Measurements from ENCODE around the gene ZSCAN21.

The ZSCAN21 gene

DNA sequence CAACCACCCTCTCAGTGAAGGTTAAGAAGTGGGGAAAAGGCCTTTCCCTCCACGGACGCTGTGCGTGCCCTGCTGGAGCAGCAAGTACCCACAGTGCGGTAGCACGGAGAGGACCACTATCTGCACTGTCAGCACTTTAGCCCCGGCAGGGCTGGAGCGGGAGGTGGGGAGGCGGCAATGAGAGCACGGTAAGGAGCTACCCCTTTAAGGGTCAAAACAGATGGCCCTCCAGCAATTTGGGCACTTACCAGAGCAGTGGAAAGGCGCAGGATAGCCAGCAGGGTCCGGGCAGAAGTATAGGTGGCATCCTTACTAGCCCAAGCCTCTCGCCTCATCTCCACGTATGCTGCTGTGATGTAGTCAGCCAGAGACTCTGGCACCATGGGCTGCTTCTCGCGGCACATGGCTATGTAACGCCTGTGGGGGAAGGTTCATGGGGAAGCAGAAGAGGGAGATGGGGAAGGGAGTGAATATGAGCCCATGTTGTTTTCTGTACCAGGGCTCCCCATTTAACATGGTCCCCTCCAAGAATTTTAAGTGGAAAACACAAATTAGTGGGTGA lies 44.4 kb downstream of the ZSCAN21 start:
- no peak; the same call in 1 of the 3 replicates for ATAC-seq

DNA sequence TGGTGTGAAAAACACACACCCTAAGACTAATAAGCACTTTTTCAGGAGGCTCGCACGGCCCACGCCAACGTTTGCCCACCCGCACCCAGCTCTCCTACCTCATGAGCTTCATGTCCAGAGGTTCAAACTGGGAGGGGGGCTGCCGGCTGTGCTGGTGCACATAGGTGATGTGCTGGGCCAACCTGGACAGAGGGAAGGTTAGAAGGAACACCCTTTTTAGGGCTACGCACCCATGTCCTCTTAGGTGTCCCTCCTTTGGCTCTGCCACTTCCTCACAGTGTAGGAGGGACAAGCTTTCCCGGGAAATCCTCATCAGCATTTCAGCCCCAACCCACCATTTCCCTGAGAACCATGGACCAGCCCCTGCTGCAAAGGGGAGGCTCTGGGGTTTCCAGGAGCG lies 45.7 kb downstream of the ZSCAN21 start:
- no peak for ATAC-seq
- TF ChIP-seq CSDC2 (CRISPR knock-in tag; IDR thresholded peaks at IDR 0.05) (no peak), ZNF70 (CRISPR knock-in tag; IDR thresholded peaks at IDR 0.05) (no peak), RARB (CRISPR knock-in tag; IDR thresholded peaks at IDR 0.05) (no peak), ZFP3 (CRISPR knock-in tag; IDR thresholded peaks at IDR 0.05) (no peak), SNAI2 (CRISPR knock-in tag; IDR thresholded peaks at IDR 0.05) (no peak), ESRRG (CRISPR knock-in tag; IDR thresholded peaks at IDR 0.05) (no peak), ZNF565 (CRISPR knock-in tag; conservative IDR thresholded peaks at IDR 0.05; ENCODE audit: low read depth) (no peak), OSR1 (CRISPR knock-in tag; IDR thresholded peaks at IDR 0.05) (no peak), BACH2 (CRISPR knock-in tag; IDR thresholded peaks at IDR 0.05; ENCODE audit: borderline replicate concordance) (no peak)
- TF ChIP-seq, protein P1, sequence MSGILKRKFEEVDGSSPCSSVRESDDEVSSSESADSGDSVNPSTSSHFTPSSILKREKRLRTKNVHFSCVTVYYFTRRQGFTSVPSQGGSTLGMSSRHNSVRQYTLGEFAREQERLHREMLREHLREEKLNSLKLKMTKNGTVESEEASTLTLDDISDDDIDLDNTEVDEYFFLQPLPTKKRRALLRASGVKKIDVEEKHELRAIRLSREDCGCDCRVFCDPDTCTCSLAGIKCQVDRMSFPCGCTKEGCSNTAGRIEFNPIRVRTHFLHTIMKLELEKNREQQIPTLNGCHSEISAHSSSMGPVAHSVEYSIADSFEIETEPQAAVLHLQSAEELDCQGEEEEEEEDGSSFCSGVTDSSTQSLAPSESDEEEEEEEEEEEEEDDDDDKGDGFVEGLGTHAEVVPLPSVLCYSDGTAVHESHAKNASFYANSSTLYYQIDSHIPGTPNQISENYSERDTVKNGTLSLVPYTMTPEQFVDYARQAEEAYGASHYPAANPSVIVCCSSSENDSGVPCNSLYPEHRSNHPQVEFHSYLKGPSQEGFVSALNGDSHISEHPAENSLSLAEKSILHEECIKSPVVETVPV (CRISPR knock-in tag; IDR thresholded peaks at IDR 0.05) = no peak
- TF ChIP-seq, protein P2, sequence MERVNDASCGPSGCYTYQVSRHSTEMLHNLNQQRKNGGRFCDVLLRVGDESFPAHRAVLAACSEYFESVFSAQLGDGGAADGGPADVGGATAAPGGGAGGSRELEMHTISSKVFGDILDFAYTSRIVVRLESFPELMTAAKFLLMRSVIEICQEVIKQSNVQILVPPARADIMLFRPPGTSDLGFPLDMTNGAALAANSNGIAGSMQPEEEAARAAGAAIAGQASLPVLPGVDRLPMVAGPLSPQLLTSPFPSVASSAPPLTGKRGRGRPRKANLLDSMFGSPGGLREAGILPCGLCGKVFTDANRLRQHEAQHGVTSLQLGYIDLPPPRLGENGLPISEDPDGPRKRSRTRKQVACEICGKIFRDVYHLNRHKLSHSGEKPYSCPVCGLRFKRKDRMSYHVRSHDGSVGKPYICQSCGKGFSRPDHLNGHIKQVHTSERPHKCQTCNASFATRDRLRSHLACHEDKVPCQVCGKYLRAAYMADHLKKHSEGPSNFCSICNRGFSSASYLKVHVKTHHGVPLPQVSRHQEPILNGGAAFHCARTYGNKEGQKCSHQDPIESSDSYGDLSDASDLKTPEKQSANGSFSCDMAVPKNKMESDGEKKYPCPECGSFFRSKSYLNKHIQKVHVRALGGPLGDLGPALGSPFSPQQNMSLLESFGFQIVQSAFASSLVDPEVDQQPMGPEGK (CRISPR knock-in tag; IDR thresholded peaks at IDR 0.05; ENCODE audit: borderline replicate concordance) = no peak

More for the DNA sequence above, 44.4 kb downstream of the ZSCAN21 start:
- TF ChIP-seq, protein P1 (CRISPR knock-in tag; IDR thresholded peaks at IDR 0.05) = no peak
- TF ChIP-seq, protein P2 (CRISPR knock-in tag; IDR thresholded peaks at IDR 0.05; ENCODE audit: borderline replicate concordance) = 0 out of 2 replicates have a peak, but pooled peaks have one; percentile 26
- TF ChIP-seq ARNTL (CRISPR knock-in tag; IDR thresholded peaks at IDR 0.05; ENCODE audit: borderline replicate concordance, low read depth) = no peak

DNA sequence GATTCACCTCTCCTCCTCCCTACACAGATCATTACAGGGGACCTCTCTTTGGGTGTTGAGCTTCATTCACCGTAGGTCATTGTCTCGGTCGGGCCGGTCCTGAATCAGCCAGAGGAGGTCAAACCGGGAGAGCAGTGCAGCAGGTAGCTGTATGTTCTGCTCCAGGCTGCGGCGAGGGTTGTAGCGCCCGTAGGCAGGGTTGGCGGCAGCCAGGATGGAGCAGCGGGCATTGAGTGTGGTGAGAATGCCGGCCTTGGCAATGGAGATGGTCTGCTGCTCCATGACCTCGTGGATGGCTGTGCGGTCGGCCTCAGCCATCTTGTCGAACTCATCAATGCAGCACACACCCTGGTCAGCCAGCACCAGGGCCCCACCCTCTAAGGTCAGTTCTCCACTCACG lies 46.1 kb downstream of the ZSCAN21 start:
- ATAC-seq = no peak
- TF ChIP-seq, protein P2 (CRISPR knock-in tag; IDR thresholded peaks at IDR 0.05; ENCODE audit: borderline replicate concordance) = no peak
- TF ChIP-seq ARNTL (CRISPR knock-in tag; IDR thresholded peaks at IDR 0.05; ENCODE audit: borderline replicate concordance, low read depth) = no peak
- TF ChIP-seq ESRRG (CRISPR knock-in tag; IDR thresholded peaks at IDR 0.05) = no peak
- no peak for TF ChIP-seq ISL1 (CRISPR knock-in tag; IDR thresholded peaks at IDR 0.05)
- TF ChIP-seq ZFP3 (CRISPR knock-in tag; IDR thresholded peaks at IDR 0.05) = no peak
- TF ChIP-seq CSDC2 (CRISPR knock-in tag; IDR thresholded peaks at IDR 0.05) = no peak
- no peak for TF ChIP-seq RARB (CRISPR knock-in tag; IDR thresholded peaks at IDR 0.05)
- TF ChIP-seq ZNF70 (CRISPR knock-in tag; IDR thresholded peaks at IDR 0.05) = no peak
- no peak for TF ChIP-seq ZC3H10 (CRISPR knock-in tag; IDR thresholded peaks at IDR 0.05)
- no peak for TF ChIP-seq ZNF565 (CRISPR knock-in tag; conservative IDR thresholded peaks at IDR 0.05; ENCODE audit: low read depth)
- TF ChIP-seq BACH2 (CRISPR knock-in tag; IDR thresholded peaks at IDR 0.05; ENCODE audit: borderline replicate concordance) = no peak
- TF ChIP-seq ZFP30 (CRISPR knock-in tag; IDR thresholded peaks at IDR 0.05) = no peak
- TF ChIP-seq PPARA (CRISPR knock-in tag; IDR thresholded peaks at IDR 0.05; ENCODE audit: borderline replicate concordance) = no peak
- TF ChIP-seq, protein P3, sequence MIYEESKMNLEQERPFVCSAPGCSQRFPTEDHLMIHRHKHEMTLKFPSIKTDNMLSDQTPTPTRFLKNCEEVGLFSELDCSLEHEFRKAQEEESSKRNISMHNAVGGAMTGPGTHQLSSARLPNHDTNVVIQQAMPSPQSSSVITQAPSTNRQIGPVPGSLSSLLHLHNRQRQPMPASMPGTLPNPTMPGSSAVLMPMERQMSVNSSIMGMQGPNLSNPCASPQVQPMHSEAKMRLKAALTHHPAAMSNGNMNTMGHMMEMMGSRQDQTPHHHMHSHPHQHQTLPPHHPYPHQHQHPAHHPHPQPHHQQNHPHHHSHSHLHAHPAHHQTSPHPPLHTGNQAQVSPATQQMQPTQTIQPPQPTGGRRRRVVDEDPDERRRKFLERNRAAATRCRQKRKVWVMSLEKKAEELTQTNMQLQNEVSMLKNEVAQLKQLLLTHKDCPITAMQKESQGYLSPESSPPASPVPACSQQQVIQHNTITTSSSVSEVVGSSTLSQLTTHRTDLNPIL (CRISPR knock-in tag; IDR thresholded peaks at IDR 0.05; ENCODE audit: low read depth) = no peak
- TF ChIP-seq, protein P1 (CRISPR knock-in tag; IDR thresholded peaks at IDR 0.05) = no peak
- TF ChIP-seq, protein P4, sequence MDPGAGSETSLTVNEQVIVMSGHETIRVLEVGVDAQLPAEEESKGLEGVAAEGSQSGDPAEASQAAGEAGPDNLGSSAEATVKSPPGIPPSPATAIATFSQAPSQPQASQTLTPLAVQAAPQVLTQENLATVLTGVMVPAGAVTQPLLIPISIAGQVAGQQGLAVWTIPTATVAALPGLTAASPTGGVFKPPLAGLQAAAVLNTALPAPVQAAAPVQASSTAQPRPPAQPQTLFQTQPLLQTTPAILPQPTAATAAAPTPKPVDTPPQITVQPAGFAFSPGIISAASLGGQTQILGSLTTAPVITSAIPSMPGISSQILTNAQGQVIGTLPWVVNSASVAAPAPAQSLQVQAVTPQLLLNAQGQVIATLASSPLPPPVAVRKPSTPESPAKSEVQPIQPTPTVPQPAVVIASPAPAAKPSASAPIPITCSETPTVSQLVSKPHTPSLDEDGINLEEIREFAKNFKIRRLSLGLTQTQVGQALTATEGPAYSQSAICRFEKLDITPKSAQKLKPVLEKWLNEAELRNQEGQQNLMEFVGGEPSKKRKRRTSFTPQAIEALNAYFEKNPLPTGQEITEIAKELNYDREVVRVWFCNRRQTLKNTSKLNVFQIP (CRISPR knock-in tag; IDR thresholded peaks at IDR 0.05; ENCODE audit: borderline replicate concordance, low read depth) = no peak
- TF ChIP-seq, protein P5, sequence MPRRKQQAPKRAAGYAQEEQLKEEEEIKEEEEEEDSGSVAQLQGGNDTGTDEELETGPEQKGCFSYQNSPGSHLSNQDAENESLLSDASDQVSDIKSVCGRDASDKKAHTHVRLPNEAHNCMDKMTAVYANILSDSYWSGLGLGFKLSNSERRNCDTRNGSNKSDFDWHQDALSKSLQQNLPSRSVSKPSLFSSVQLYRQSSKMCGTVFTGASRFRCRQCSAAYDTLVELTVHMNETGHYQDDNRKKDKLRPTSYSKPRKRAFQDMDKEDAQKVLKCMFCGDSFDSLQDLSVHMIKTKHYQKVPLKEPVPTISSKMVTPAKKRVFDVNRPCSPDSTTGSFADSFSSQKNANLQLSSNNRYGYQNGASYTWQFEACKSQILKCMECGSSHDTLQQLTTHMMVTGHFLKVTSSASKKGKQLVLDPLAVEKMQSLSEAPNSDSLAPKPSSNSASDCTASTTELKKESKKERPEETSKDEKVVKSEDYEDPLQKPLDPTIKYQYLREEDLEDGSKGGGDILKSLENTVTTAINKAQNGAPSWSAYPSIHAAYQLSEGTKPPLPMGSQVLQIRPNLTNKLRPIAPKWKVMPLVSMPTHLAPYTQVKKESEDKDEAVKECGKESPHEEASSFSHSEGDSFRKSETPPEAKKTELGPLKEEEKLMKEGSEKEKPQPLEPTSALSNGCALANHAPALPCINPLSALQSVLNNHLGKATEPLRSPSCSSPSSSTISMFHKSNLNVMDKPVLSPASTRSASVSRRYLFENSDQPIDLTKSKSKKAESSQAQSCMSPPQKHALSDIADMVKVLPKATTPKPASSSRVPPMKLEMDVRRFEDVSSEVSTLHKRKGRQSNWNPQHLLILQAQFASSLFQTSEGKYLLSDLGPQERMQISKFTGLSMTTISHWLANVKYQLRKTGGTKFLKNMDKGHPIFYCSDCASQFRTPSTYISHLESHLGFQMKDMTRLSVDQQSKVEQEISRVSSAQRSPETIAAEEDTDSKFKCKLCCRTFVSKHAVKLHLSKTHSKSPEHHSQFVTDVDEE (CRISPR knock-in tag; IDR thresholded peaks at IDR 0.05) = no peak
- no peak for TF ChIP-seq SNAI2 (CRISPR knock-in tag; IDR thresholded peaks at IDR 0.05)
